CD4-positive, alpha-beta T cell (primary cell): ENCODE results near the gene PINK1. TPM values are rescaled to one million over a fixed set of nuclear protein-coding genes. Genes with fewer than 3 reads are reported as not detected.

Source experiments
- ATAC-seq: fragments of 200-7000 bp; cut with Tn5 transposase; one replicate; pipeline ENCODE4 v1.10.0; 2022; ENCODE audit warnings: mild to moderate bottlenecking; ENCODE audit not compliant: poor library complexity
- CTCF ChIA-PET: fragments of 350-600 bp; sonication (Branson Sonifier 250); formaldehyde crosslinking; loops from one replicate; lab custom pipeline; 2021; ENCODE audit warnings: antibody characterized with exemption, inconsistent platforms; lab: Charles Lee
- POLR2A ChIA-PET: fragments of 350-600 bp; sonication (Branson Sonifier 250); formaldehyde crosslinking; loops from one replicate; lab custom pipeline; 2021; ENCODE audit warnings: antibody characterized with exemption, inconsistent platforms; lab: Charles Lee
- DNase-seq, 14 experiments: peaks; one replicate each; pipeline ENCODE4 v3.0.0-alpha.2; 2013 to 2020; ENCODE audit warnings: mixed read lengths in 2 of 14
- H3K27ac ChIP-seq, 2 donors: one replicate each; pipeline versions ENCODE4 v1.5.1 to v1.7.0; 2013; ENCODE audit warnings: low read length in 2 of 2, low read depth in 1 of 2, mild to moderate bottlenecking in 1 of 2
- H3K27me3 ChIP-seq, 2 experiments: 1 replicate in 1 of 2; 2 replicates in 1 of 2; pipeline versions ENCODE4 v1.6.1 to v1.7.0; 2013; ENCODE audit warnings: low read length in 2 of 2, control low read depth in 1 of 2, mild to moderate bottlenecking in 1 of 2, moderate library complexity in 1 of 2; ENCODE audit not compliant: insufficient read depth in 2 of 2, control insufficient read depth in 1 of 2
- H3K36me3 ChIP-seq: one replicate; pipeline ENCODE4 v1.6.1; 2013; ENCODE audit warnings: low read length, control low read depth; ENCODE audit not compliant: insufficient read depth
- H3K4me1 ChIP-seq: one replicate; pipeline ENCODE4 v1.6.1; 2013; ENCODE audit warnings: low read length, control low read depth; ENCODE audit not compliant: insufficient read depth
- H3K4me3 ChIP-seq: one replicate; pipeline ENCODE4 v1.5.1; 2013; ENCODE audit warnings: mild to moderate bottlenecking, low read length, moderate library complexity
- H3K9me3 ChIP-seq, 2 experiments: 1 replicate in 1 of 2; 2 replicates in 1 of 2; pipeline versions ENCODE4 v1.6.1 to v1.7.0; 2013; ENCODE audit warnings: low read length in 2 of 2, mild to moderate bottlenecking in 2 of 2, control low read depth in 1 of 2, moderate library complexity in 1 of 2; ENCODE audit not compliant: control insufficient read depth in 1 of 2, insufficient read depth in 1 of 2
- H3K27ac Mint-ChIP-seq: one replicate; pipeline ENCODE4 v1.8.0; 2020; ENCODE audit warnings: mixed read lengths
- H3K27me3 Mint-ChIP-seq: one replicate; pipeline ENCODE4 v1.8.0; 2021; ENCODE audit warnings: mixed read lengths
- H3K36me3 Mint-ChIP-seq: one replicate; pipeline ENCODE4 v1.8.0; 2021; ENCODE audit warnings: low read depth, mixed read lengths
- H3K4me1 Mint-ChIP-seq: one replicate; pipeline ENCODE4 v1.8.0; 2021; ENCODE audit warnings: low read depth, mixed read lengths
- H3K4me3 Mint-ChIP-seq: one replicate; pipeline ENCODE4 v1.8.0; 2020; ENCODE audit warnings: mild to moderate bottlenecking, mixed read lengths
- H3K9me3 Mint-ChIP-seq: one replicate; pipeline ENCODE4 v1.8.0; 2020; ENCODE audit warnings: mixed read lengths
- CTCF ChIP-seq: fragments of 200-600 bp; IDR thresholded peaks from one replicate; pipeline ENCODE4 v1.8.0; 2022; ENCODE audit warnings: antibody characterized with exemption, mild to moderate bottlenecking
- intact Hi-C, 2 experiments: fragments of 100-400 bp; cut with DNase I in 1 of 2; cut with micrococcal nuclease in 1 of 2; formaldehyde crosslinking; loops; one replicate each; pipeline versions ENCODE4 v1.15.1 to v1.9.0; 2023 to 2025; cut with DNase I, micrococcal nuclease
- total RNA-seq, 174 experiments: library from RNA in 2 of 174; stranded (reverse) in 2 of 174; gene quantifications; one replicate each; pipeline ENCODE4 v1.2.3 and lab custom pipeline; 2021 to 2026

PINK1 gene
- total RNA-seq, 2 experiments from 2014 or later: 6.6 to 7.5 TPM

- ChIA-PET POLR2A (no interaction called here), CTCF (interaction anchor here (0.6 kb wide), 1 partner anchor 78 kb away, joined by 3 read pairs; no protein-coding TSS in a partner anchor)
- no peak overlapping the region for H3K27ac Mint-ChIP-seq
These were observed 7.8 kb upstream of the PINK1 start for GRCh38 chr1:20625176-20626097.

GRCh38 chr1:20626098-20626427, 7.2 kb upstream of the PINK1 start:
- Histone ChIP-seq H3K9me3 (no peaks in the 10 kb centered on the region), H3K36me3 (no peaks in the 10 kb centered on the region), H3K27me3 (peaks cover 0 to under 1% of the 10 kb centered on the region in 2 experiments), H3K4me1 (no peaks in the 10 kb centered on the region), H3K4me3 (no peak overlapping the region), H3K27ac (no peak overlapping the region)
- ChIA-PET CTCF (interaction anchor here (0.6 kb wide), 1 partner anchor 78 kb away, joined by 3 read pairs; no protein-coding TSS in a partner anchor), POLR2A (no interaction called here)
- intact Hi-C loops: no loop called here
- DNase-seq (no peak), ATAC-seq (no peak)
- Mint-ChIP-seq H3K27me3 (peaks cover 33% of the 10 kb centered on the region), H3K27ac (no peak overlapping the region), H3K9me3 (no peaks in the 10 kb centered on the region), H3K4me1 (no peaks in the 10 kb centered on the region), H3K36me3 (no peaks in the 10 kb centered on the region), H3K4me3 (no peak overlapping the region)
- no peak for TF ChIP-seq CTCF

More at GRCh38 chr1:20625176-20626097, 7.8 kb upstream of the PINK1 start:
- no peaks in the 10 kb centered on the region for H3K4me1 Mint-ChIP-seq
- peaks cover 33% of the 10 kb centered on the region for H3K27me3 Mint-ChIP-seq
- Histone ChIP-seq H3K4me1 (no peaks in the 10 kb centered on the region), H3K27ac (no peak overlapping the region), H3K27me3 (no peaks in the 10 kb centered on the region), H3K36me3 (no peaks in the 10 kb centered on the region), H3K9me3 (no peaks in the 10 kb centered on the region), H3K4me3 (no peak overlapping the region)
- intact Hi-C loops: no loop called here
- DNase-seq (no peak), ATAC-seq (no peak)
- no peaks in the 10 kb centered on the region for H3K9me3 Mint-ChIP-seq
- TF ChIP-seq CTCF: no peak
- no peaks in the 10 kb centered on the region for H3K36me3 Mint-ChIP-seq
- no peak overlapping the region for H3K4me3 Mint-ChIP-seq

- H3K9me3 ChIP-seq: no peaks in the 10 kb centered on the region
- H3K27ac ChIP-seq: no peak overlapping the region
- CTCF ChIA-PET: no interaction called here
- H3K4me3 ChIP-seq: no peak overlapping the region
- H3K9me3 Mint-ChIP-seq: no peaks in the 10 kb centered on the region
- no peaks in the 10 kb centered on the region for H3K36me3 Mint-ChIP-seq
- DNase-seq: no peak
- no peaks in the 10 kb centered on the region for H3K4me1 Mint-ChIP-seq
- peaks cover 33% of the 10 kb centered on the region for H3K27me3 Mint-ChIP-seq
- H3K36me3 ChIP-seq: no peaks in the 10 kb centered on the region
- H3K27me3 ChIP-seq: peaks cover 0 to 3% of the 10 kb centered on the region in 2 experiments
- H3K27ac Mint-ChIP-seq: no peak overlapping the region
- H3K4me1 ChIP-seq: no peaks in the 10 kb centered on the region
- no peak for ATAC-seq
- POLR2A ChIA-PET: no interaction called here
- H3K4me3 Mint-ChIP-seq: no peak overlapping the region
- TF ChIP-seq CTCF: no peak
- intact Hi-C loops: no loop called here
These were observed 6.7 kb upstream of the PINK1 start for GRCh38 chr1:20626524-20626923.
